Endometrial microvascular endothelial cells (primary cell): ENCODE results near the gene SCFD2. TPM values are rescaled to one million over a fixed set of nuclear protein-coding genes. Genes with fewer than 3 reads are reported as not detected.
"Not testable (repeated sequence)": the region's sequence is repeated elsewhere in the genome, so short reads cannot be mapped to it uniquely, and the experiment has no call there.

Experiments used
- in situ Hi-C: cut with HindIII; loops from 2 replicates; pipeline ENCODE4 v1.10.0; 2017; ENCODE audit warnings: low sequenced_read_pairs, low pct_unique_long_range_greater_than_20kb; ENCODE audit errors: inconsistent ontology term
- total RNA-seq: library from RNA; depleted of rRNA; stranded (reverse); fragments of >200 nt; gene quantifications from one replicate; pipeline ENCODE4 v1.2.3, GENCODE V29; 2015; ENCODE audit errors: inconsistent ontology term

The SCFD2 gene
- total RNA-seq, 1 donor from 2014 or later, result 25.8 TPM

- in situ Hi-C loops, result no loop called here
These were observed 202.9 kb downstream of the SCFD2 start for GRCh38 chr4:53162969-53163368.

GRCh38 chr4:53161787-53162433 is 204.0 kb downstream of the SCFD2 start:
- in situ Hi-C loops, result no loop called here

DNA sequence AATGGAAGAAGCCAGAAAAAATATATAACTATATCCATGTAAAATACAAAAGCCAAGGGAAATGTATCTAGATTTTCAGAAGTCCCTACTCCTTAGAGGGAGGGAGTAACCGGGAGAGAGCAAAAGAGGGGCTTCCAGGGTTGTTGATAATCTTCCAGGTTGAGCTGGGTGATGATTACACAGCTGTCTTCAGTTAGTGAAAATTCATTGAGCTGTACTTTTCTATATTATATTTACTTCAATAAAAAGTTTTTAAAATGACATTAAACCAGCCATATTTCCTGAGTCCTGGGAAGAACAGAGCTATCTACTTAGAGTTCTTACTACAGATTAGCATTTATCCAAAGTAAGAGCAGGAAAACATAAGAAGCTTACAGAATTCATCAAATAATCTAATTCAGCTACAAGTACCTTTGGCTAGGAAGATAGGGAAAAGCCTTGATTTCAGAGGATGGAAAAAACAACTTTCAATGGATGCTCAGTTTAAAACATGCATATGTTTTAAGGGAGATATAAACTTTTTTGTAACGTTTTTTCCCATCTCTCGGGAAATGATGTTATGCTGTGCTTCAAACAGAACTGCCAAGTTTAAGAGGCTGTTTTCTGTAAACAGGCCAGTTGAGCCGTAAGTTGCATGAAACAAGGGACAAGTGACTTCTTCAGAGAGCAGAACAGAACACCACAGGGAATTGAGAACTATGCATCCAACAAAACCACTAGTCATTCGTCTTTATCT is 204.6 kb downstream of the SCFD2 start:
- in situ Hi-C loops, result no loop called here

DNA sequence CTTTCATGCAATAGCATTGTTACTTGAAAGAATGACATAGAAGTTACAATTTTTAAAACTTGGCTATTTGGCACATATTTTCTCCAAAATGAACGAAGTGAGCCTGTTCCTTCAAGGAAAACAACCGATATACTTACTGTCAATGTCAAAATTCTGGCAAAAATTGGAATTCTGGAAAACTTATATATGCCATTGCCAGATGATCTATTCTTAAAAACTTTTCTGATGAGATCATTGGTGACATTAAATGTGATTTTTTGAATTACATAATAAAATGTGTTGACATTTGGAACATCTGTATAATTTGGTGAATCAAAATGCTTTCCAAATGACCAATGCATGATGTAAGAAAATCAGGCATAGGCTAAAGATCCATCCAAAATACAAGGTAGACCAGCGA is 209.0 kb downstream of the SCFD2 start:
- in situ Hi-C loops, result no loop called here

GRCh38 chr4:53152467-53152866 is 213.4 kb downstream of the SCFD2 start:
- in situ Hi-C loops, result no loop called here

DNA sequence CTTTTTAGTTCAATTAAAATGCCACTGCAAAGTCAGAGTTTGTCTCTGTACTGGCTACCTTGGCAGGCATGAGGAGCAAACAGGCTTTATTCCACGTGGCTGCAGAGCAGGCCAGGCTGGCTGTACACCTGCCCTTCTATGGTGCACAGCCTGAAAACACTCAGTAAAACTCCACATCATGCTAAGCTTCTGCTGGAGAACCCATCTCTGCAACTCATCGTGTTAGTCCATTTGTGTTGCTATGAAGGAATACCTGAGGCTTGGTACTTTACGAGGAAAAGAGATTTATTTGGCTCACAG is 214.4 kb downstream of the SCFD2 start:
- in situ Hi-C loops, result no loop called here

- in situ Hi-C loops, result no loop called here
These were observed 215.0 kb downstream of the SCFD2 start for GRCh38 chr4:53150631-53151488.

DNA sequence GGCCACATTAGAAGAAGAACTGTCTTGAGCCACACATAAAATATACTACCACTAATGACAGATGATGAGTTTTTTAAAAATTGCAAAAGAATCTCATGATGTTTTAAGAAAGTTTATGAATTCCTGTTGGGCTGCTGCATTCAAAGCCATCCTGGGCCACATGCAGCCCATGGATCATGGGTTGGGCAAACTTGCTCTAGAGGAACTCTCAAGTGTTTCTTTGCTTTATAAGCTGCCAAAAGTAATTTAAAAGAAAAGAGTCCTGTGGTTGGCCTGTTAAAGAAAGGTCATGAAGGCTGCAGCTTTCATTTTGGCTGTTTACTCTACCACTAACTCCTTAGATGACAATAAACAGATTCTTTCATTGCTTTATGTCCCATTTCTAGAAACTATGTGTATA is 218.2 kb downstream of the SCFD2 start:
- in situ Hi-C loops, result no loop called here

DNA sequence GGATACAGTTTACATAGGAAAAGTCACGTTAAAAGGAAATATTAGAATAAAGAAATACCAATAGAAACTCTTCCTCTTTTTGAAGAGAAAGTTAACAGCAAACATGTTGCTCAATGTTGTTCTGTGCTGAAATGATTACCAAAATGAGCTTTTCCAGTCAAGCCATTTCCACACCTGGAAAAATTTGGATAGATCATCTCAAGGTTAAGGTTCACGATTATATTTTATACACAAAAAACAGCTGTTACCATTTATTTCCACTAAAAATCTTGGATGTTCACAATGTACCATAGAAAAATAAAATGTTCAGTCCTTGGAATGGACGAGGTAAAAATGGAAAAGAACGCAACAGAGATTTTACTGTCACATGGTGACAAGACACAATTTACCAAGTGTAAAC is 218.7 kb downstream of the SCFD2 start:
- in situ Hi-C loops, result no loop called here

GRCh38 chr4:53141308-53141707 is 224.6 kb downstream of the SCFD2 start:
- in situ Hi-C loops, result no loop called here

- in situ Hi-C loops, result not testable (repeated sequence)
These were observed 226.6 kb downstream of the SCFD2 start for GRCh38 chr4:53139256-53139655.

DNA sequence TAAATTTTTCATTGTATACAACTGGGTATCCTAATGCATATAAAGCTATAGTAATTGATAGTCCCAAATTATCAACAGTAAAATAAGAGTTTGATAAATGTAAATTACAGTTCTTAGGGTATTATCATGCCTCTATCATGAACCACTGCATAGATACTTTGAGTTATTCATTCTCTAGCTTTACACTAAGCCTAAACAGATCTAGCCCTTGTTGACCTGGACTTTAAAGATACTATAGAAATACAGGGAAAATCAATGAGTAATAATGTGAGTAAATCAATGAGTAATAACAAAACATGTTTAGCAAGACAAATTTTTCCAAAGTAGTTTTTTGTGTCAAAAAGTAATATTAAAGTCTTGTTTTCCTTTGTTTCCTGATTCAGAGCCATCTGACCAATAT is 228.4 kb downstream of the SCFD2 start:
- in situ Hi-C loops, result no loop called here

- in situ Hi-C loops, result no loop called here
These were observed 228.9 kb downstream of the SCFD2 start for GRCh38 chr4:53136954-53137353.

DNA sequence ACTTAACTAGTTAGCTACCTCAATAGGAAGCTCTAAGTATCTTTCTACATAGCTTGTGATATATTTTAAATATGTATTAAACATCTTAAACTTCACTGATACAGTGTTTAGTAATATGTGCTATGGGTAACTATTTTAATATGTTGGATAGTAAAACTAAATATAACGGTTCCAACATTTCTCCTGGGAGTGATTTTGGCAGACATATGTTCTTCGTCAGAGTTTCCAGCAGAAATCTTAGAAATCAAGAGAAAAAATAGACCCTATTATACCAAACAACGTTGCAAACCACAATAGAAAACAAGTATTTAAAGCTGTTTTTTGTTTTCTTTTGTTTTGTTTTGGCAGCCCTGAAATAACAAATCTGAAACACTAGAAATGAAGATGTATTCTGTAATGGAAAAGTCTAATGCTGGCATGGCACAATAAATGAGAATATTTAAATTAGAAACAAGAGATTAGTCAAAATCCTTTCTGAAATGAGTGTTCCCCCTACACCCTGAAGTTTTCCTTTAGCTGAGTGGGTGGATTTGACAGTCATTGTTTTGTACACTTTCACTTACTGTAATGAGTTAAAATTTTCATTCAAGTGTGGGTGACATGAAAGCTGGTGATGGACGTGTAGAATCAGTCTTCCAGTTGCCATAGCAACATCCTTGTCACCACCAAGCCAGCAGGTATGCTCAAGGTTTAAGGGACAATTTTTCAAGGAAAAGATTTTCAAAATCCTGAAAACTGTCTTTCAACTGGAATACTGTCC is 233.5 kb downstream of the SCFD2 start:
- in situ Hi-C loops, result no loop called here

GRCh38 chr4:53131562-53131925 is 234.3 kb downstream of the SCFD2 start:
- in situ Hi-C loops, result no loop called here

GRCh38 chr4:53130896-53131561 is 234.8 kb downstream of the SCFD2 start:
- in situ Hi-C loops, result no loop called here

- in situ Hi-C loops, result no loop called here
These were observed 237.0 kb downstream of the SCFD2 start for GRCh38 chr4:53128706-53129357.

- in situ Hi-C loops, result no loop called here
These were observed 237.6 kb downstream of the SCFD2 start for GRCh38 chr4:53128231-53128630.
